NCI-H524 treated with DMSO at 0.1 percent for 48 hours (cell line): ENCODE data around the gene HEPACAM.
A peak's percentile ranks its signal among the peaks of the same experiment; 100 is the strongest.
"Not testable (repeated sequence)": the region's sequence is repeated elsewhere in the genome, so short reads cannot be mapped to it uniquely, and the experiment has no call there.

Source experiments
- DNase-seq: peaks from one replicate; lab custom pipeline; 2025; lab: John Stamatoyannopoulos, UW

The HEPACAM gene

GRCh38 chr11:124935548-124936514, at the start of gene HEPACAM:
TSS of gene HEPACAM (minus strand) at chr11:124936047. CDS start at chr11:124936006, 41 bp downstream.
- DNase-seq: no peak

- no peak for DNase-seq
These were observed 48.6 kb upstream of the HEPACAM start for GRCh38 chr11:124984512-124984854.

- DNase-seq: no peak
These were observed 48.0 kb upstream of the HEPACAM start for GRCh38 chr11:124983674-124984511.

GRCh38 chr11:124982043-124982442, 46.2 kb upstream of the HEPACAM start:
- DNase-seq: no peak

- no peak for DNase-seq
These were observed 42.5 kb upstream of the HEPACAM start for GRCh38 chr11:124978316-124978715.

GRCh38 chr11:124977006-124977405, 41.2 kb upstream of the HEPACAM start:
- DNase-seq: no peak

- DNase-seq: no peak
These were observed 40.7 kb upstream of the HEPACAM start for GRCh38 chr11:124976531-124976930.

GRCh38 chr11:124971810-124972209, 36.0 kb upstream of the HEPACAM start:
- no peak for DNase-seq

GRCh38 chr11:124970925-124971324, 35.1 kb upstream of the HEPACAM start:
- DNase-seq: no peak

- DNase-seq: not testable (repeated sequence)
These were observed 32.4 kb upstream of the HEPACAM start for GRCh38 chr11:124968197-124968596.

- peak; percentile 40 for DNase-seq
These were observed 26.2 kb upstream of the HEPACAM start for GRCh38 chr11:124961972-124962609.

- DNase-seq: no peak
These were observed 19.2 kb upstream of the HEPACAM start for GRCh38 chr11:124955035-124955434.

- DNase-seq: no peak
These were observed 18.7 kb upstream of the HEPACAM start for GRCh38 chr11:124954590-124954955.

- peak; percentile 85 for DNase-seq
These were observed 18.1 kb upstream of the HEPACAM start, which contains the start of gene CCDC15 for GRCh38 chr11:124953753-124954589. TSS of gene CCDC15 (plus strand) at chr11:124954202. CDS start at chr11:124954733, 531 bp downstream.

- no peak for DNase-seq
These were observed 15.5 kb upstream of the HEPACAM start for GRCh38 chr11:124951341-124951740.

- no peak for DNase-seq
These were observed 14.9 kb upstream of the HEPACAM start for GRCh38 chr11:124950601-124951330.

GRCh38 chr11:124946735-124947141, 10.9 kb upstream of the HEPACAM start:
- DNase-seq: no peak

GRCh38 chr11:124945826-124946225, 10.0 kb upstream of the HEPACAM start:
- no peak for DNase-seq

GRCh38 chr11:124944565-124944964, 8.7 kb upstream of the HEPACAM start:
- DNase-seq: no peak

- DNase-seq: no peak
These were observed 7.9 kb upstream of the HEPACAM start for GRCh38 chr11:124943741-124944140.

GRCh38 chr11:124943254-124943616, 7.4 kb upstream of the HEPACAM start:
- DNase-seq: no peak
